Muscle of back (tissue), 11 donors: ENCODE data around the gene PARD3. TPM values are rescaled to one million over a fixed set of nuclear protein-coding genes. Genes with fewer than 3 reads are reported as not detected.
A peak's percentile ranks its signal among the peaks of the same experiment; 100 is the strongest.
"Not testable (repeated sequence)": the region's sequence is repeated elsewhere in the genome, so short reads cannot be mapped to it uniquely, and the experiment has no call there.

Experiments used
- DNase-seq, 3 donors: peaks; one replicate each; pipeline versions ENCODE4 v3.0.0 to v3.0.0-alpha.2; 2013
- polyA plus RNA-seq, 10 donors: library from polyadenylated mRNA; unstranded; fragments of 120-200 nt; gene quantifications; one replicate each; pipeline ENCODE4 v1.2.1, GENCODE V29; 2013; ENCODE audit not compliant: insufficient read length in 10 of 10

The PARD3 gene
- polyA plus RNA-seq, 10 donors: 35.1 to 55.3 (median 41.4) TPM

DNA sequence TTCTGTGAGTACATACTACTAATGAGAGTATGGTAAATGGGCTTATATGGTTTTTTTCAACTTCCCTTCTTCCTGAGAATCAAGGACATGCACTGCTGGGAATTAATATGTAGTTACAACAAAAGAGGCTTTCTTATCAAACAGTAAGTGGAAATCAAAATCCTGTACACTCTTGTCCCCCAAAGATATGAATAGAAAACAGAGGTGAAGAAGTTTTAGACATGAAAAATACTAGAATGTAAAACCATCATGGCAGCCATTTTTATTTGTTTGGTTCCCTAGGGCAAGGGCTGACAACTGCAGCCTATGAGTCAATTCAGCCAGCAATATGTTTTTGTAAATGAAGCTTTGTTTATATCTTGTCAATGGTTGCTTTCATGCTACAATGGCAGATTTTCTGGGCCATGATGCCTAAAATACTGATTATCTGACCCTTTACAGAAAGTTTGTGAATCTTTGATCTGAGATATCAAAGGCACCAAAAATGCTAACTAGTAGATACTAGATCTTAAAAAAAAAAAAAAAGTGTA is 422.4 kb downstream of the PARD3 start:
- DNase-seq: no peak

DNA sequence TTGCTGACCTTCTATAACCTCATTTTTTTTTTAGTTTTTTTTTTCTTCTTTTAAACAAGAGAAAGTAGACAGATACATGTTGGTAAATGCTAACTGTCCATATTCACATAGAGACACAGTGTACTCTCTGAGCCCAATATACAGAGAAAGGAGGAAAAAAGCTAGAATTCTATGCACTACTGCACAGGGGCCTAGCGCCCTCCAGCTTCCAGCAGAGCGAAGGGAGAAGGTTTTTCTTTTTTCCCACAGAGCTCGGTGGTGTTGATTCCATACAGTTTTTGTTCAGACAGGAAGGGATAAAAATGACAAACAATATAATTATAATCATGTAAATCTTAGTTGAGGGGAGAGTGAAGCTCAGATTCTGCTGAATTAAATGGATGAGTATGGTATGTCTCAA is 423.9 kb downstream of the PARD3 start:
- DNase-seq: not testable (repeated sequence)

DNA sequence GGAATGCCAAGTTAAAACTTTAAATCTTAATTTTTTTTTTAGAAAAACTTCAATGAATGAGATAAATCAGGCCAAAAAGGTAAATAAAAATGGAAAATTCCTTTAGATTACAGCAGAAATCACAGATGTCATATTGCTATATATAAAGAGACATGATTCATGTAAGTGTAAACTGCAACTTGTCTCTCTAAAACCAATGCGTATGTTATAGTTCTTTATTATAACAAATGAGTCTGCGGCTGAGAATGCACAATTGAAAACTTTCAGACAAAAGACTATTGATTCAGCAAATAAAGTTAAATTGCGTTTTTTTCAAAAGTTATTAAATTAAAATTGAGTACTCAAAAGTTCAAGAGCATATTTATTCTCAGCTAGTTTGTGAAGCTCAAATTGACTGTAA is 425.3 kb downstream of the PARD3 start:
- no peak for DNase-seq

DNA sequence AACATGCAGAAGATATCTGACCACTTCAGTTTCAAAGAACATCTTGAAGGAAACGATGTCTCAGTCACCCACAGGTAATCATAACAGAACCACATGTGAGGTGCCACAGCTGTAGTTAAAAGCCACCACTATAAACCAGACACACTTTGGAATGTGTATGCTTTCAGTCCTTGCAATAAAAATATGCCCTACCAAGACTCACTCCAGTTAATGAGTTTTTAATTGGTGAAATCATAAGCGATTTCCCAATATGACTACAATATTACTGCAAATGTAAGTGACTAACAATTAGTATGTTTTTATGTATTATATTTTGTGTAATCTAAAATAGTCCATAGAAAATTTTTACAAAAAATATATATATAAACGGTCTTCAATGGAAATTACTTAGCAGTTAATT is 428.2 kb downstream of the PARD3 start:
- DNase-seq: no peak

DNA sequence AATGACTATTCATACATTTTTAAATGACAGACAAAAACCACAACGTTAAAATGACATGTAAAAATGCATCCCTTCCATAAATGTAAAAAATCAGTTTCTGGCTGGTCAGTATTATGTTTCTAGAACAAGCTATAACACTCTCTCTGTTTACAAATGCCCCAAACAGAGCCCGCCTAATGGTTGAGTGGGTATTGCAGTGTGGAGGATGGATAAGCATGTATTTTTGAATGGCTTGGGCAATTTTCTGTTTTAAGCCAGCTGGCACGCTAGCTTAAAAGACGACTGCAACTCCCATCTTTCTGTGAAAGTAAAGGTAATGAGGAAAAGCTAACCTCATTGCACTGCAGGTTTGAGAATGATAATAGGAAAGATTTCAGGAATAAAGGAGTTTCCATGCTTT is 430.7 kb downstream of the PARD3 start:
- no peak for DNase-seq

DNA sequence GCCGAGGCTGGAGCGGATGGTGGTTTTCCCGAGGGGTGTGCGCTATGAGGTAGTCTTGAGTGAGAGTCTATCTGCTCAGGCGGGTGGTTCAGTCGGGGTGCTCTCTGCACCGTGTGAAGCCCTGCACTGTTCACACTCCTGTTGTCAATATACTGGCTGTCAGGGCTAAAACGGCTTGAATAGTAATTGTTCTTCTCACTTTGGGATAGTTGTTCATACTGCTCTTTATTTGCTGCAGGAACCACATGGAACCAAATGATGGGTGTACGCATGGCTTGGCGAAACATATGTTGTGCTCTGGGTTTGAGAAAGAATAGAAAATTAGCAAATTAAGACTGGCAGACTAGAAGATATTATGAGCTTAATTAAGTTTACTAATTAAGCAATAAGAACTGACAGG is 432.5 kb downstream of the PARD3 start:
- no peak for DNase-seq

DNA sequence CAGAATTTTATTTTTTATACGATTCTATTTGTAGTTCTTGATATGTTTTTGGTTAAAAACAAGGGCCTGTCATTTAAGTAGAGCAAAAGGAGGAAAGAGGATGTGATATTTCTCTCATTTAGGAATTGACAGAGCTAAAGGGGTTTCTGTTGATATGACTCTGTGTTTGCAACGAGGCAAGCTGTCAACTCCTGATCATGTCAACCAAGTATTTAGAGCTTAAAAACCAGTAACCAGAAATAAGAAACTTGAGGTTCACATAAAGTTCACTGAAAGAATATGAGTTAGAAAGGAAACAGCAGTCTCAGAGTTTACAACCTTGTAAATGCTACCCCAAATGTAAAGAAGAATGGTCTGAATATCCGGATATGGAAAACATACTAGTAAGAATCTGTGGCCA is 434.2 kb downstream of the PARD3 start:
- no peak for DNase-seq

DNA sequence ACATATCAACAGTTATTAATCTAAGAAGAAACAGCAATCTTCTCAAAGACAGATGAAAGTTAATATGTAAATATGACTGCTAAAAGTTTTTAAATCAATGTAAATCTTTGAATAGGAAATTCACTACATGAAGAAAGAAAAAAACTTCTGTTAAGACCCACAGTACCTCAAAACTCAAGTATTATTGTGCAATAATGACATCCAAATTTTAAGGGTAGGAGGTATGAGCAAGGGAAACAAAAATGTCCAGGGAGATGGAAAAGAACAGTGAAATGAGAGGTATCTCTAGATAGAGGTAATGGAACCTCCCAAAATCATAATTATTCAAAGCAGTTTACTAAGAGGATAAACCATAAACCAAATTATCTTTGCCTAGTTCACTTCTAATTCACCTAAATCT is 436.8 kb downstream of the PARD3 start:
- DNase-seq: no peak

DNA sequence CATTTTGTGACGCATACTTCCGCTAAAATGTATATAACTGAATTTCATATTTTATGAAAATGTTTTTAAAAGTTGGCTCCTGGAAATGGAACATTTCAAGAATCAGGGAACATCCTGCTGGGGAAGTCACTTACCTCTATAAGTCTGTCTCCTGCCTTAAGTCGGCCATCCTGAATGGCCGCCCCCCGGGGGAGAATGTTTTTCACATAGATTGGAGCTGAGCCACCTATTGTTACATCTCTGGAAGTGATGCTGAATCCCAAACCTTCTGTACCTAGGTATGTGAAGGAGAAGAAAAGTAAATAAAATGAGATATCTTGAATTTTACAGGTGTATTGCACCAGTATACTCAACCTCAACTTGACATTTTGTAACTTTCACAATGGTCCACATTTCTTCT is 437.3 kb downstream of the PARD3 start:
- no peak for DNase-seq

DNA sequence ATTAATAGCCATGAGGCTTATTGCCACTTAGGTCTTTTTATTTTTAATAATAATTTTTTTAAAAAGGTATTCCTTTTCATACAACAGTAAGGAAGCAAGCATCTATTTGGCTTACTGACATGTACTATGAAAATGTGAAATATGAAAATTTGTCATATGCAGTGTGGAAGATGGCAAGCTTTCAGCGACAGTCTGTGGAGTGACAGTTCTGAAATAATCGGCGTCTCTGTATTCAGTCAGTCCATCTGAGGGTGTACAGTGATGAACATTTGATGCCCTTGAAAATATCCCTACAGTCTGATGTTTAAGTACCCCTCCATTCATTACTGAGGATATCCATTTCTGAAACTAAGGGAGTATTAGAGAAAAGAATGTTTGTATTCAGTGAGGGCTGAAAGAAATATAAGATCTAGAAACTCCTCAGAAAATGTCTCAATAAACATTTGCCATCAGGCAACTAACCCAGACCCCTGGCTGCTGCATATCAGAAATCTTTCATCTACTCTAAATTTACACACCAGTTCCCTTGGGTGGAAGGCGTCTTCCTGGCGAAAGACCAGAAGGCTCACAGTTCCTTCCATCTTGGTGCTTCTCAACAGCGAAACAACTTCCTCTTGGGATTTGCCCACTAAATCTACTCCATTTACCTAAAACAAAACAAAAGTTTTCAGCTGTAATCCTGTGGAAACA is 440.6 kb downstream of the PARD3 start:
- DNase-seq: peak in 1 of 3 donors; percentile 51

DNA sequence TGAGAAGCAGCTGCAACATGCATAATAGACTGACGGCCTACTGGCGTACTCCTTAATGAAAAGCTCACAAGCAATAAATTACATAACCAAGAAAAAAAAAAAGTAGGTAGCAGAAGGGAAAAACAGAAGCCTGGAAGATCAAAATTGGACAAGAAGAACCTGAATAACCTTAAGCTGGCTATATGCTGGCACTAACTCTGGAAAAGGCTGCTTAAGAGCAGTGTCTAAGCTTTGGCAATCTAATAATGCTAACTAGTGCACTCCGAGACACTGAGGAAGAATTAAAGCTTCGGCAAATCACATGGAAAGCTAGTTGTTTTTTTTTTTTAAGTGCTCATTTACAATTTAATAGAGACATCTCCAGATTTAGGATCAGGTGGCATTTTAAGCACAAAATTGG is 441.9 kb downstream of the PARD3 start:
- DNase-seq: peak in 2 of 3 donors; percentile 17 to 40

DNA sequence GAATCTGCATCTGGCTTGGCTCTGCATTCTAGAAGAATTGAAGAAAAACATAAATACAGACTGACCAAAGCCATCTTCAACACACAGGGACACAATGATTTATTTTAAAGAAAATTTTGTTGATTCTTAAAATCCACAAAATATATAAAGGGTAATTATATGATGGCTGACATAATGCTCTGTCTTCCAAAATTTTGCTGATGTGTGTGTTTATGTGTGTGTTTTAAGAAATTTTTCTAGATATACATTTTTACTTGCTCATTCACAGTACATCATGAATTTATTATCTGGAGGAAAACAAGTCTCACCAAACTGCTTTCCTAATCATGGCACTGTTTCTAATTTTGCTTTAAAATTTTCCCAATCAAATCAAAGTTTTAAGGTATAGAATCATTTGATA is 442.6 kb downstream of the PARD3 start:
- no peak for DNase-seq

DNA sequence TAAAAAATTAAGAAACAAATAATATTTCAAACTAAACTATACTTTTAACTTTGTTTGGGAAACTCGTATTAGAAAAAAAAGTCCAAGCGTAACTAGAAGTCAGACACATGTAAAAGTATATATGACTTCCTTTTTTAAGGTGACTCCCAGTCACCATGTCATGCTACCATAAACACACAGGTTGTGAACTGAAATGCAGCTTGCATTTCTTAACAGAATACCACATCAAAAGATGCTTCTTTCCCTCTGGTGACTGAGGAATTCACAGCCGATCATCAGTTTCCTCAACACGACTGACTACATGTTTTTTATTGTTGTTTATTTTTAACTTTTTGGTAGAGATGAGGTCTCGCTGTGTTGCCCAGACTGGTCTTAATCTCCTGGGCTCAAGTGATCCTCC is 445.0 kb downstream of the PARD3 start:
- no peak for DNase-seq

DNA sequence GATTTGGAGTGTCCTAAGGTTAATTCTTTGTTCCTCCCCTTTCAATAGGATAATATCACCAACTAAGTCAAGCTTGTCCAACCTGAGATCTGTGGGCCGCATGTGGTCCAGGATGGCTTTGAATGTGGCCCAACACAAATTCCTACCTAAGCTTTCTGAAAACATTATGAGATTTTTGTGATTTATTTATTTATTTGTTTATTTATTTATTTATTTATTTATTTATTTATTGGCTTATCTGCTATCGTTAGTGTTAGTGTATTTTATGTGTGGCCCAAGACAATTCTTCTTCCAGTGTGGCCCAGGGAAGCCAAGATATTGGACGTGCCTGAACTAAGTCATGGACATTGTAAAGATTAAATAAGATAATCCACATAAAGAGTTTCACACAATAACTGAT is 446.0 kb downstream of the PARD3 start:
- no peak for DNase-seq

DNA sequence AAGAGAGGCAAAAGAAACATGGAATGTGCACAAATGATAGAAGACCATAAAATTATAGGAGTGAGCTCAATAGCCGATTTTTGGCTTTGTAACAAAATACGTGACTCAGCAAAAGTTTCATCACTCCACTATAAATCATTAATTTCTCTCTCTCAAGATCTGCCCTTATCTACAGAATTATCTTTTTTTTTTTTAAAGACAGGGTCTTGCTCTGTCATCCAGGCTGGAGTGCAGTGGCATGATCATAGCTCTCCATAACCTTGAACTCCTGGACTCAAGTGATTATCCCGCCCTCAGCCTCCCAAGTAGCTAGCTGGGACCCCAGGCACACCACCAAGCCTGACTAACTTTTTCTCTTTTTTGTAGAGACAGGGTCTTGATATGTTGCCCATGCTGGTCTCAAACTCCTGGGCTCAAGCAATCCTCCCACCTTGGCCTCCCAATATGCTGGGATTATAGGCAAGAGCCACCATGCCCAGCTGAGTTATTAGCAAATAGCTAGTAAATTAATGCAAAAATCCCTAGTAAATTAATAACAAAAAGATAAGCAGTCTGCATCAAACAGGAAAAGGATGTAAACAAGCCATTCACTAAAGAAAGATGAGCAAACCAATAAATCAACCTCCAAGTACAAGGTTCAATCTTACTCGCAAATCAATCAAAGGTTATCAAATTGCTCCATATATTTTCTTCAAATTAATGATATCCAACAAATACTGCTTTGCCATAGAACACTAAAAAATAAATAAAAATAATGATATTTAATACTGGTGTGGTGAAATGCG is 450.7 kb downstream of the PARD3 start:
- no peak for DNase-seq

DNA sequence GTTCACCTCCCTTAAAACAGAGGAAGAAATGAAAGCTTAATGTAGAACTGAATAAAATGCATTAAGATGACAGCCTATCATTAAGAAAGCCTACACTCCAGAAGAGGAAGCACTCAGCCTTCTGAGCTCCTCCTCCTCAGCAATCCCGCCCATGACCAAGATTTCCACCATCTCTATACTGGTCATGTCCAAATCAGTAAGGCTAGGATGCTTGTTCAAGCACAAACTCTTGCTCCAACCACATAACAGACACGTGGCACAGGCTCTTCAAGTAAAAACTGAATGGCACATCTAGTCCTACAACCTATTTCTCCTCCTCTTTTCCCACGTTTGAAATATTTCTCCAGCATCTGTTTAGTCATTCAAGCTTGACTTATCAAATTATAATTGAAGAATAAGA is 454.1 kb downstream of the PARD3 start:
- DNase-seq: no peak

DNA sequence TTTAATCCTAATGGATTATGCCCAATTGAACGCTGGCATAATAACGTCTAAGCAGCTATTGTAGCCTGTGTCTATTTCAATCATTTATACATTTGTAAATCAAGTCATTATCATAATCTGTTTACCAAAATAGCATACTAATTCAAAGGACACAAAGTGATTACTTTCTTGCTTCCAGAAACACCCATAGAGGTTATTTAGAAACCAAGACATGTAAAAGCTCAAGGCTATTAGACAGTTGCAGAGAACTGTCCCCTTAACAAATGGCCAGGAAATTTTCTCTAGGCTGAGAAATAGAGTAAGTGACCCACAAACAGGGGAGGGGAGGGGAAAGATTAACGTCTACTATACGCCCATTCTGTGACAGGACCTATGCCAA is 455.7 kb downstream of the PARD3 start:
- no peak for DNase-seq

DNA sequence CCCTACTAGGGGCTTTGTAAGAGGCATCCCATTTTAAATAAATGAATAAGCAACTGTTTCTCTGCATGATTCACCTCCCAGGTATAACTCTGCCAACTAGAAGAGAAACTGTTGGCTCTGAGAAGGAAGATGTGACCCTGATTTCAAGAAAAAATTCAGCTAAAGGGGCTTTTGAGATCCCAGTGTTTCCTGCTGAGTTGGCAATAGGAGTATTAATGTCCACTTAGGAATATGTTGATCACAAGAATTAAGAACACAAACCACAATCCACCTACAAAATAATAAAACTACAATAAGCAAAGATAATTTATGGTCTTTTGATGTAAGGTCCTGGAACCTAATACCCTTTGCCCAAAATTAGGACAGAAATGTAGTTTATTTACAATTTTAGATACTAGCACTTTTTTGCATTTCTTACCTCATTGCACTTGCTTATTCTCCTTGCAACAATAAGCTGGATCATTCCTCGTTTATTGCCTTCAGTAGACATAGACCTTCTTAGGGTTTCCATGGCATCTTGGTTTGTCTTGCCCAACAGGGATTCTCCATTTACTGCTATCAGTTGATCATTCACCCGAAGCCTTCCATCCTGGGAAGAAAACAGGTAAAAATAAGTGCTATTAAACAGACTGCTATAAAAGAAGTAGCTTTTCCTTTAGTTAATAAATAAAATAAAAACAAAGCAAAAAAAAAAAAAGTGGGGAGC is 456.2 kb downstream of the PARD3 start:
- DNase-seq: no peak

DNA sequence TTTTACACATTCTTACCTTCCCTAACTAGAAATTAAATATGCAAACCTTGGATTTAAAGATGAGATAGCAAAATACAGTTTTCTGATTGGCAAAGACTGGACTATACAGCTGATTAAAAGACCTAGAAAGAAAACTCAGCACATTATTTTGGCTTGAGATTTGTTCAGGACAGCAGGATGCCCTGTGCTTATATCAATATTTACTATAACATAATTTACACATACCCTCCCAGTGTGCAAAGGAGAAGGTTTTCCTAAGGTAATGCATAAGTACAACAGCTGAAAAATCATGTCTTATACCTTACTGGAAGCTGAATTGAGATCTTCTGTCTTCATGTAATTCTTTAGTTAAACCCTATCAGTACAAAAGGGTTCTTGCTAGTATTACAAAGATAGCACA is 458.6 kb downstream of the PARD3 start:
- no peak for DNase-seq

DNA sequence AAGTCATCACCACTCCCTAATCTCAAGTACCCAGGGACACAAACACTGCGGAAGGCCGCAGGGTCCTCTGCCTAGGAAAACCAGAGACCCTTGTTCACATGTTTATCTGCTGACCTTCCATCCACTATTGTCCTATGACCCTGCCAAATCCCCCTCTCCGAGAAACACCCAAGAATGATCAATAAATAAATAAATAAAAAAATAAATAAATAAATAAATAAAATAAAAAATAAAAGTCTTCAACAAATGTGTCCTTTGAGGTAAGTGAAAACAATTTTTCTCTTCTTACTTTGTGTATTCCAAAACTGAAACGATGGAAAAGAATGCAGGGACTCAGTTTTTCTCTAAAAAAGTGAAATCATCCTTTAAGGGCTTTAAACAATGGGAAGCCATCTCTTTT is 461.6 kb downstream of the PARD3 start:
- DNase-seq: not testable (repeated sequence)

DNA sequence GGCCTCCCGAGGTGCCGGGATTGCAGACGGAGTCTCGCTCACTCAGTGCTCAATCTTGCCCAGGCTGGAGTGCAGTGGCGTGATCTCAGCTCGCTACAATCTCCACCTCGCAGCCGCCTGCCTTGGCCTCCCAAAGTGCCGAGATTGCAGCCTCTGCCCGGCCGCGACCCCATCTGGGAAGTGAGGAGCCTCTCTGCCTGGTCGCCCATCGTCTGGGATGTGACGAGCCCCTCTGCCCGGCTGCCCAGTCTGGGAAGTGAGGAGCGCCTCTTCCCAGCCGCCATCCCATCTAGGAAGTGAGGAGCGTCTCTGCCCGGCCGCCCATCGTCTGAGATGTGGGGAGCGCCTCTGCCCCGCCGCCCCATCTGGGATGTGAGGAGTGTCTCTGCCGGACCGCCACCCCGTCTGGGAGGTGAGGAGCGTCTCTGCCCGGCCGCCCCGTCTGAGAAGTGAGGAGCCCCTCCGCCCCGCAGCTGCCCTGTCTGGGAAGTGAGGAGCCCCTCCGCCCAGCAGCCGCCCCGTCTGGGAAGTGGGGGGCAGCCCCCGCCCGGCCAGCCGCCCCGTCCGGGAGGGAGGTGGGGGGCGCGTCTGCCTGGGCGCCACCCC is 462.4 kb downstream of the PARD3 start:
- not testable (repeated sequence) for DNase-seq

DNA sequence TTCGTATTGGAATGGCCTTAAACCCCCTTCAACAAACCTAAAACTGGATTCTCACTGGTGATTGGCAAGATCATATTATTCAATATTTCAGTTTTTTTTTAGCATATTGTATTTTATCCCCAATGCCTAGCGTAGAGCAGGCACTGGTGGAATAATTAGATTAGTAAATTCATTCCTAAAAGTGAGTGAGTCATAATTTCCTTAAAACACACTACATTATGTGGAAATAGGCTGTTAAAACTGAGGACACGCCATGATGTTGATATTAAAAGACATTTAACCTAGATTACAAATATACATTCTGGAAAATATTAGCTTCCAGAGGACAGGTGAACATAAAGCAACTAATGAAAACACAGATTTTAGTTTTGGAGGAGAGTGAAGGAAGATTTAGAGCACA is 463.9 kb downstream of the PARD3 start:
- DNase-seq: no peak
